ENCODE measurements around the gene BPIFB1. TPM values are rescaled to one million over a fixed set of nuclear protein-coding genes. Genes with fewer than 3 reads are reported as not detected.

Gene BPIFB1
- total and polyA plus RNA-seq, 2 experiments from 2014 or later: 0.10 to 0.85 TPM

DNA sequence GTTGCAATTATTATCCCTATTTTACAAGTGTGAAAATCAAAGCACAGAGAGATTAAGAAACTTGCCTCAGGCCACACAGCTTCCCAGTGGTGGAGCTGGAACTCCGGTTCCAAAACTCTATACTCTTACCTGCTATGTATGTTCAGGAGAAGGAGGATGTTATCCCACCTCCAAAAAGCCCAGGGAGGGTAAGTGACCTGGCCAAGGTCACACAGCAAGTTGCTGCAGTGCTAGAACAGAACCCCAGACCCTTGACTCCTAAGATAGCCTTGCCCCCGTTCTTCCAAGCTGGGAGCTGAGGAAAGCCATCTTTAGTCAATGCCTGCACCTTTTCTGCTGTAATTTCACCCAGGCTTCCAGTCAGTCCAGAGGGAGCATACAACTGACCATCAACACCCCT lies 42.3 kb downstream of the BPIFB1 start:
- Histone ChIP-seq H3K9me2 (replicated peaks; ENCODE audit: insufficient read depth) (no peaks in the 10 kb centered on the region), H3K4me2 (no peak overlapping the region), H3K36me3 (replicated peaks; ENCODE audit: insufficient read depth, low read depth) (no peaks in the 10 kb centered on the region), H3K4me3 (no peak overlapping the region), H3K79me2 (no peaks in the 10 kb centered on the region), H2AFZ (no peak overlapping the region), H3K27ac (no peak overlapping the region), H3K4me1 (ENCODE audit: insufficient read depth) (no peaks in the 10 kb centered on the region), H4K20me1 (ENCODE audit: insufficient read depth, poor library complexity, severe bottlenecking) (no peaks in the 10 kb centered on the region), H3K27me3 (peaks cover 2% of the 10 kb centered on the region), H3K9me3 (ENCODE audit: low read depth) (no peaks in the 10 kb centered on the region)
- no peak for DNase-seq (ENCODE audit: low spot score)
- 90% methylated on average over 2 of the region's 2 CpGs for WGBS (ENCODE audit: low lambda C conversion rate, missing lambda C conversion rate)
- TF ChIP-seq EZH2phosphoT487 (IDR thresholded peaks at IDR 0.05; ENCODE audit: low read depth, severe bottlenecking, unreplicated experiment): no peak
- TF ChIP-seq, protein P1, sequence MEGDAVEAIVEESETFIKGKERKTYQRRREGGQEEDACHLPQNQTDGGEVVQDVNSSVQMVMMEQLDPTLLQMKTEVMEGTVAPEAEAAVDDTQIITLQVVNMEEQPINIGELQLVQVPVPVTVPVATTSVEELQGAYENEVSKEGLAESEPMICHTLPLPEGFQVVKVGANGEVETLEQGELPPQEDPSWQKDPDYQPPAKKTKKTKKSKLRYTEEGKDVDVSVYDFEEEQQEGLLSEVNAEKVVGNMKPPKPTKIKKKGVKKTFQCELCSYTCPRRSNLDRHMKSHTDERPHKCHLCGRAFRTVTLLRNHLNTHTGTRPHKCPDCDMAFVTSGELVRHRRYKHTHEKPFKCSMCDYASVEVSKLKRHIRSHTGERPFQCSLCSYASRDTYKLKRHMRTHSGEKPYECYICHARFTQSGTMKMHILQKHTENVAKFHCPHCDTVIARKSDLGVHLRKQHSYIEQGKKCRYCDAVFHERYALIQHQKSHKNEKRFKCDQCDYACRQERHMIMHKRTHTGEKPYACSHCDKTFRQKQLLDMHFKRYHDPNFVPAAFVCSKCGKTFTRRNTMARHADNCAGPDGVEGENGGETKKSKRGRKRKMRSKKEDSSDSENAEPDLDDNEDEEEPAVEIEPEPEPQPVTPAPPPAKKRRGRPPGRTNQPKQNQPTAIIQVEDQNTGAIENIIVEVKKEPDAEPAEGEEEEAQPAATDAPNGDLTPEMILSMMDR (IDR thresholded peaks at IDR 0.05; ENCODE audit: poor library complexity): no peak
- no peak for TF ChIP-seq EZH2 (IDR thresholded peaks at IDR 0.05; ENCODE audit: borderline replicate concordance)

DNA sequence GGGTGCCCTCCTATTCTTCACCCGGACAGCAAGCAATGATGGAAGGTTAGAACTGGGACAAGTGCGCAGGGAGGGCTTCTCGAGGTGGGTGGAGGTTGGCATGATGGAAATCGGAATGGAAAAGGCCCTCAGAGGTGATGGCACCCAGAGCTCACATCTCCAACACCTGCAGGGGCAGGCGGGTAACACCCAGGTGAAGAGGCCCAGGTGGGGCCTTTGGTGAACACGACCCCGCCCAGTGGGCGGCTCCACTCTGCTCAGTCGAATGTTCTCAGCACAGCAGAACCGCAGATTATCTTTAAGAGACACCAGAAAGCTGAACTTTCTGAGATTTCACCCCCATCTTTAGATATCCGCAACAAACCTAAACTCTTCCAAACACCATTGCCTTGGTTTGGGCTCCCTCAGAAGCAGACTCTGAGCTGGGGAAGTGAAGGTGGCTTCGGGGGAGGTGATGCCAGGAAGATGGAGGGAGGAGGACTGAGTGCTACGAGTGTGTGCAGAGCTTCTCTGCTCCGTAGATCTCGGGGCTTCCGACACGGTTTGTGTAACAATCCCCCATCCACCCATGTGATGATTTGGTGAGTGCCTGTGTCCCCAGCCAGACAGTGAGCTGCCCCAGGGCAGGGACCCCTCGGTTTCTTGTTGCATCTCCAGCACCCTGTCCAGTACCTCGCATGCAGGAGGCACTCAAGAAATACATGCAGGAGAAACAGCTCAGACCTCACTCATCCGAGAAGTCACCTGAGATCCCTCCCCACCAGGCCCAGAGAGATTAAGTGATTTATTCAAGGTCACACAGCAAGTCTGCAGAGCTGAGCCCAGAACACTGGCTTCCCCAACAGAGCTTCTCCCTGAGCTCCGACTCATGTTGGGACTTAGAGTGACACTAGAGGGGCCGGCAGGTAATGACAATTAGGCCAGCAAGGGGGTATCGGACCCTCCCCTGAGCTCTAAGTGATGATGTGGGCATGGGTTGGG lies 45.4 kb downstream of the BPIFB1 start:
- Histone ChIP-seq H3K9me3 (ENCODE audit: low read depth) (no peaks in the 10 kb centered on the region), H3K79me2 (no peaks in the 10 kb centered on the region), H3K4me3 (no peak overlapping the region), H3K9me2 (replicated peaks; ENCODE audit: insufficient read depth) (no peaks in the 10 kb centered on the region), H3K4me1 (ENCODE audit: insufficient read depth) (no peaks in the 10 kb centered on the region), H3K27me3 (peaks cover 6% of the 10 kb centered on the region), H3K36me3 (replicated peaks; ENCODE audit: insufficient read depth, low read depth) (no peaks in the 10 kb centered on the region), H2AFZ (no peak overlapping the region), H4K20me1 (ENCODE audit: insufficient read depth, poor library complexity, severe bottlenecking) (no peaks in the 10 kb centered on the region), H3K4me2 (no peak overlapping the region), H3K27ac (no peak overlapping the region)
- no peak for DNase-seq (ENCODE audit: low spot score)
- TF ChIP-seq EZH2 (IDR thresholded peaks at IDR 0.05; ENCODE audit: borderline replicate concordance): no peak
- no peak for TF ChIP-seq EZH2phosphoT487 (IDR thresholded peaks at IDR 0.05; ENCODE audit: low read depth, severe bottlenecking, unreplicated experiment)
- TF ChIP-seq, protein P1 (IDR thresholded peaks at IDR 0.05; ENCODE audit: poor library complexity): no peak
- 83% methylated on average over 23 of the region's 23 CpGs for WGBS (ENCODE audit: low lambda C conversion rate, missing lambda C conversion rate)

DNA sequence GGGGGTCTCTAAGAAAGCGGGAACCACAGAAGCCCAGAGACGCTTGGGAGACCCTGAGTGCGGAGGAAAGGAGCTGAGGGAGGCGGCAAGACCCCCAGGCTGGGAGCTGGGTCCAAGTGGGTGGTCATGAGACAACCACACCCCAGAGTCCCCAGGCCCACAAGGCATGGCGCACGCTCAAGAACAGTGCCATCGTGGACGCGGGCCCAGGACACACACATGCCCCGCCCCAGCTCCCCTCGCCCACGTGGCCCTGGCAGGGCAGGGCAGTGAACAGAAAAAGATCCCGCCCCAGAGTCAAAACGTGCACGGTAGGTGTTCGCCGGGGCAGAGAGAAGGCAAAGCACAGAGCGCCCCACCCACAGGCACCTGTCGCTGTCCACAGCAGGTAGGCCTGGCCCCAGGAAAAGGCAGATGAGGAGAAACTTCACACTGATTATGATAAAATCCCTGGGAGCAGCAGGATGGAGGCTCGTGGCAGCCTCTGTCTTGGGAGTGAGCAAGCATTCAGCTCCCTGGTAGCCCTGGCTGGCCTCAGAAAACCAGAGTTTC lies 50.0 kb downstream of the BPIFB1 start:
- H3K9me3 ChIP-seq (ENCODE audit: low read depth): no peaks in the 10 kb centered on the region
- H3K27ac ChIP-seq: no peak overlapping the region
- H3K9me2 ChIP-seq (replicated peaks; ENCODE audit: insufficient read depth): no peaks in the 10 kb centered on the region
- peaks cover 6% of the 10 kb centered on the region for H3K27me3 ChIP-seq
- TF ChIP-seq EZH2 (IDR thresholded peaks at IDR 0.05; ENCODE audit: borderline replicate concordance) (no peak), EZH2phosphoT487 (IDR thresholded peaks at IDR 0.05; ENCODE audit: low read depth, severe bottlenecking, unreplicated experiment) (no peak)
- TF ChIP-seq, protein P1 (IDR thresholded peaks at IDR 0.05; ENCODE audit: poor library complexity): no peak
- no peak overlapping the region for H3K4me3 ChIP-seq
- H3K36me3 ChIP-seq (replicated peaks; ENCODE audit: insufficient read depth, low read depth): no peaks in the 10 kb centered on the region
- no peak overlapping the region for H2AFZ ChIP-seq
- no peaks in the 10 kb centered on the region for H4K20me1 ChIP-seq (ENCODE audit: insufficient read depth, poor library complexity, severe bottlenecking)
- DNase-seq (ENCODE audit: low spot score): no peak
- no peak overlapping the region for H3K4me2 ChIP-seq
- 87% methylated on average over 20 of the region's 20 CpGs for WGBS (ENCODE audit: low lambda C conversion rate, missing lambda C conversion rate)
- H3K4me1 ChIP-seq (ENCODE audit: insufficient read depth): no peaks in the 10 kb centered on the region
- no peaks in the 10 kb centered on the region for H3K79me2 ChIP-seq
